Neural cell (in vitro differentiated cells): Measurements from ENCODE around the gene HDAC3. TPM values are rescaled to one million over a fixed set of nuclear protein-coding genes. Genes with fewer than 3 reads are reported as not detected.

ENCODE experiments used
- H2AFZ ChIP-seq: fragments of 200-600, 300-800 bp; sonication (generic), shearing (Covaris generic); 2 replicates; pipeline ENCODE4 v1.6.0; 2014; ENCODE audit warnings: low read depth, mild to moderate bottlenecking, antibody characterized with exemption, low read length, moderate library complexity
- H3F3A ChIP-seq: fragments of 200-600 bp; shearing (Covaris generic); 2 replicates; pipeline ENCODE4 v1.6.1; 2016; ENCODE audit warnings: mild to moderate bottlenecking, moderate library complexity, mixed read lengths, antibody characterized with exemption, low read length; ENCODE audit not compliant: insufficient read depth, poor library complexity, severe bottlenecking
- H3K27ac ChIP-seq: fragments of 200-600, 300-800 bp; sonication (generic), shearing (Covaris generic); 2 replicates; pipeline ENCODE4 v1.5.1; 2014; ENCODE audit warnings: mild to moderate bottlenecking, low read length, moderate library complexity
- H3K27me3 ChIP-seq: fragments of 300-800, 200-600 bp; sonication (generic), shearing (Covaris generic); 2 replicates; pipeline ENCODE4 v1.6.0; 2014; ENCODE audit warnings: mild to moderate bottlenecking, low read depth, low read length, moderate library complexity; ENCODE audit not compliant: insufficient read depth
- H3K36me3 ChIP-seq: fragments of 300-800, 200-600 bp; sonication (generic), shearing (Covaris generic); 2 replicates; pipeline ENCODE4 v1.5.1; 2014; ENCODE audit warnings: mild to moderate bottlenecking, antibody characterized with exemption, low read length, moderate library complexity; ENCODE audit not compliant: insufficient read depth
- H3K4me2 ChIP-seq: fragments of 300-800, 200-600 bp; sonication (generic), shearing (Covaris generic); 2 replicates; pipeline ENCODE4 v1.6.0; 2014; ENCODE audit warnings: mild to moderate bottlenecking, low read length
- H3K4me3 ChIP-seq: fragments of 300-800, 200-600 bp; sonication (generic), shearing (Covaris generic); 2 replicates; pipeline ENCODE4 v1.5.1; 2014; ENCODE audit warnings: mild to moderate bottlenecking, low read length, moderate library complexity
- H3K79me2 ChIP-seq: fragments of 200-600 bp; shearing (Covaris generic); replicated peaks from 2 replicates; pipeline ENCODE4 v1.6.0; 2014; ENCODE audit warnings: mild to moderate bottlenecking, low read length, moderate library complexity; ENCODE audit not compliant: insufficient read depth
- H3K9ac ChIP-seq: fragments of 300-800, 200-600 bp; sonication (generic), shearing (Covaris generic); 2 replicates; pipeline ENCODE4 v1.6.1; 2016; ENCODE audit warnings: mild to moderate bottlenecking, low read length, mixed read lengths
- H3K9me2 ChIP-seq: fragments of 200-600 bp; shearing (Covaris generic); 2 replicates; pipeline ENCODE4 v1.6.1; 2016; ENCODE audit warnings: mild to moderate bottlenecking, low read length, mixed read lengths; ENCODE audit not compliant: insufficient read depth
- H3K9me3 ChIP-seq: fragments of 200-600, 300-800 bp; sonication (generic), shearing (Covaris generic); 2 replicates; pipeline ENCODE4 v1.6.1; 2016; ENCODE audit warnings: mild to moderate bottlenecking, mixed run types, low read length, moderate library complexity, mixed read lengths
- H4K20me1 ChIP-seq: fragments of 200-600 bp; shearing (Covaris generic); 2 replicates; pipeline ENCODE4 v1.6.1; 2016; ENCODE audit warnings: mild to moderate bottlenecking, mixed run types; ENCODE audit not compliant: insufficient read depth
- CTCF ChIP-seq: fragments of 450-650 bp; IDR thresholded peaks from 2 replicates; pipeline ENCODE4 v1.5.1; 2014; ENCODE audit warnings: antibody characterized with exemption, mild to moderate bottlenecking, moderate library complexity; ENCODE audit not compliant: poor library complexity, severe bottlenecking
- EP300 ChIP-seq: fragments of 450-650 bp; conservative IDR thresholded peaks from 2 replicates; pipeline ENCODE4 v1.6.1; 2014; ENCODE audit warnings: antibody characterized with exemption, mild to moderate bottlenecking, moderate library complexity; ENCODE audit not compliant: poor library complexity, severe bottlenecking
- EZH2 ChIP-seq: fragments of 200-600, 300-800 bp; shearing (Covaris generic), sonication (generic); IDR thresholded peaks from 2 replicates; pipeline ENCODE4 v1.6.1; 2014; ENCODE audit warnings: antibody characterized with exemption, low read length, borderline replicate concordance, mild to moderate bottlenecking; ENCODE audit not compliant: insufficient read depth, poor library complexity, severe bottlenecking
- MXI1 ChIP-seq: fragments of 450-650 bp; conservative IDR thresholded peaks from 2 replicates; pipeline ENCODE4 v1.6.1; 2014; ENCODE audit warnings: antibody characterized with exemption, mild to moderate bottlenecking; ENCODE audit not compliant: poor library complexity, severe bottlenecking
- POLR2AphosphoS5 ChIP-seq: IDR thresholded peaks from 2 replicates; pipeline ENCODE4 v1.6.1; 2012
- RAD21 ChIP-seq: fragments of 450-650 bp; conservative IDR thresholded peaks from 2 replicates; pipeline ENCODE4 v1.6.1; 2014; ENCODE audit warnings: antibody characterized with exemption, mild to moderate bottlenecking, moderate library complexity
- SMC3 ChIP-seq: fragments of 450-650 bp; conservative IDR thresholded peaks from 2 replicates; pipeline ENCODE4 v1.6.1; 2014; ENCODE audit warnings: antibody characterized with exemption, mild to moderate bottlenecking, moderate library complexity; ENCODE audit not compliant: poor library complexity
- TAF1 ChIP-seq: IDR thresholded peaks from 2 replicates; pipeline ENCODE4 v1.6.1; 2012; ENCODE audit warnings: low read depth
- polyA plus RNA-seq: library from polyadenylated mRNA; depleted of rRNA; stranded (reverse); fragments of >200 nt; gene quantifications from 2 replicates; pipeline ENCODE4 v1.2.3, GENCODE V29; 2014
- TF ChIP-seq, protein P1 (sequence below): IDR thresholded peaks from 2 replicates; pipeline ENCODE4 v1.6.1; 2012; ENCODE audit warnings: borderline replicate concordance

HDAC3 gene
- polyA plus RNA-seq, 1 donor from 2014 or later = 115 TPM

- TF ChIP-seq, protein P1, sequence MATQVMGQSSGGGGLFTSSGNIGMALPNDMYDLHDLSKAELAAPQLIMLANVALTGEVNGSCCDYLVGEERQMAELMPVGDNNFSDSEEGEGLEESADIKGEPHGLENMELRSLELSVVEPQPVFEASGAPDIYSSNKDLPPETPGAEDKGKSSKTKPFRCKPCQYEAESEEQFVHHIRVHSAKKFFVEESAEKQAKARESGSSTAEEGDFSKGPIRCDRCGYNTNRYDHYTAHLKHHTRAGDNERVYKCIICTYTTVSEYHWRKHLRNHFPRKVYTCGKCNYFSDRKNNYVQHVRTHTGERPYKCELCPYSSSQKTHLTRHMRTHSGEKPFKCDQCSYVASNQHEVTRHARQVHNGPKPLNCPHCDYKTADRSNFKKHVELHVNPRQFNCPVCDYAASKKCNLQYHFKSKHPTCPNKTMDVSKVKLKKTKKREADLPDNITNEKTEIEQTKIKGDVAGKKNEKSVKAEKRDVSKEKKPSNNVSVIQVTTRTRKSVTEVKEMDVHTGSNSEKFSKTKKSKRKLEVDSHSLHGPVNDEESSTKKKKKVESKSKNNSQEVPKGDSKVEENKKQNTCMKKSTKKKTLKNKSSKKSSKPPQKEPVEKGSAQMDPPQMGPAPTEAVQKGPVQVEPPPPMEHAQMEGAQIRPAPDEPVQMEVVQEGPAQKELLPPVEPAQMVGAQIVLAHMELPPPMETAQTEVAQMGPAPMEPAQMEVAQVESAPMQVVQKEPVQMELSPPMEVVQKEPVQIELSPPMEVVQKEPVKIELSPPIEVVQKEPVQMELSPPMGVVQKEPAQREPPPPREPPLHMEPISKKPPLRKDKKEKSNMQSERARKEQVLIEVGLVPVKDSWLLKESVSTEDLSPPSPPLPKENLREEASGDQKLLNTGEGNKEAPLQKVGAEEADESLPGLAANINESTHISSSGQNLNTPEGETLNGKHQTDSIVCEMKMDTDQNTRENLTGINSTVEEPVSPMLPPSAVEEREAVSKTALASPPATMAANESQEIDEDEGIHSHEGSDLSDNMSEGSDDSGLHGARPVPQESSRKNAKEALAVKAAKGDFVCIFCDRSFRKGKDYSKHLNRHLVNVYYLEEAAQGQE = no peak
- no peak for TF ChIP-seq TAF1
- Histone ChIP-seq H3K79me2 (peaks cover 9% of the 10 kb centered on the region), H3K9me3 (no peaks in the 10 kb centered on the region), H3K36me3 (no peaks in the 10 kb centered on the region), H4K20me1 (no peaks in the 10 kb centered on the region), H3K9ac (no peak overlapping the region), H3K9me2 (no peaks in the 10 kb centered on the region), H2AFZ (no peak overlapping the region), H3K27ac (no peak overlapping the region), H3F3A (no peaks in the 10 kb centered on the region), H3K4me2 (no peak overlapping the region), H3K27me3 (no peaks in the 10 kb centered on the region), H3K4me3 (no peak overlapping the region)
Measured at GRCh38 chr5:141640698-141641097, 4.0 kb upstream of the HDAC3 start.

GRCh38 chr5:141640051-141640415 is 3.4 kb upstream of the HDAC3 start:
- Histone ChIP-seq H4K20me1 (no peaks in the 10 kb centered on the region), H3K27me3 (no peaks in the 10 kb centered on the region), H2AFZ (no peak overlapping the region), H3F3A (no peaks in the 10 kb centered on the region), H3K36me3 (no peaks in the 10 kb centered on the region), H3K27ac (no peak overlapping the region), H3K79me2 (peaks cover 15% of the 10 kb centered on the region), H3K4me2 (no peak overlapping the region), H3K9me2 (no peaks in the 10 kb centered on the region), H3K4me3 (no peak overlapping the region), H3K9ac (no peak overlapping the region), H3K9me3 (no peaks in the 10 kb centered on the region)
- no peak for TF ChIP-seq TAF1
- TF ChIP-seq MXI1 = no peak
- no peak for TF ChIP-seq POLR2AphosphoS5
- TF ChIP-seq CTCF = no peak
- TF ChIP-seq RAD21 = no peak
- TF ChIP-seq SMC3 = no peak
- no peak for TF ChIP-seq EP300
- TF ChIP-seq, protein P1 = no peak
- no peak for TF ChIP-seq EZH2
